HG02623 (cell line): ENCODE measurements around the gene SIGMAR1.
A peak's percentile ranks its signal among the peaks of the same experiment; 100 is the strongest.

Source experiments
- ATAC-seq: cut with Tn5 transposase; IDR thresholded peaks from one replicate; pipeline ENCODE4 v1.9.1; 2021; ENCODE audit warnings: moderate library complexity; ENCODE audit not compliant: unreplicated experiment

Gene SIGMAR1

GRCh38 chr9:34637356-34638137 is at the start of gene SIGMAR1:
Gene SIGMAR1 (minus strand): TSS chr9:34637787. CDS start chr9:34637697, 90 bp downstream.
- peak; percentile 86 for ATAC-seq

GRCh38 chr9:34686732-34687131 is 49.1 kb upstream of the SIGMAR1 start:
- no peak for ATAC-seq

DNA sequence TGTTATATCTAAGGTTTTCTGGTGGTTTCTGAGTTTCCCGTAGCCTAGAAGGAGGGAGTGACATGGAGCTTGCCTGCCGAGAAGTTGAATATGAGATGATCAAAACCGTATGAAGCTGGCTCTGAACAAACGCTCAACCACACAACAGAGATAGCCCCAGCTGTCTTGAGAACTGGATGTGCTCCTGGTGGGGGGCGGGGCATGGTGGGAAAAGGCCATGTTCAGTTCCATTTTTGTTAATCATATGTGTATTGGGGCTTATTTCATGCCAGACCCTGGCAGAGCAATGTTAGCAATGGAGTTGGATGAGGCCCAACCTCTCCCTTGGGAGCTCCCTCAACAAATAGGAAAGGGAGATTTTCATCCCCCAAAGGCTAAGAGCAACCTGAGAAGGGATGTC is 48.6 kb upstream of the SIGMAR1 start:
- ATAC-seq: no peak

DNA sequence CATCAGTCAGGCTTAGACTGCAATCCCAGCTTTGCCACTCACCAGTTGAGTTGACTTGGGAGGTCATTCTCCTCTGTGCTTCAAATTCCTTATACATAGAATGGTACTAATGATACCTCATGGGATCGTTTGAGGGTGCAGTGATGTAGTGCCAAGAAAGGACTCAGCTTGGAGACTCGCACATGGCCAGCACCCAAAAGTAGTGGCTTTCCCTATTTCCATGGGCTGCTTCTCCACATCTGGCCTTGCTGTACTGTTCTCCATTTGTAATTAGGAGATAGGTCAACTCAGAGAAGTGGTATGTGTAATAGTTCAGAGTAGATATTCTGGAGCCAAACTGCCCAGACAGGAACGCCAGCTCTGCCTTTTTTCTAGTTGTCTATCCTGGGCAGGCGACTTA is 48.0 kb upstream of the SIGMAR1 start:
- no peak for ATAC-seq

- no peak for ATAC-seq
These were observed 47.2 kb upstream of the SIGMAR1 start for GRCh38 chr9:34684816-34685215.

GRCh38 chr9:34684145-34684544 is 46.6 kb upstream of the SIGMAR1 start:
- ATAC-seq: no peak

- ATAC-seq: no peak
These were observed 38.3 kb upstream of the SIGMAR1 start for GRCh38 chr9:34675869-34676268.

DNA sequence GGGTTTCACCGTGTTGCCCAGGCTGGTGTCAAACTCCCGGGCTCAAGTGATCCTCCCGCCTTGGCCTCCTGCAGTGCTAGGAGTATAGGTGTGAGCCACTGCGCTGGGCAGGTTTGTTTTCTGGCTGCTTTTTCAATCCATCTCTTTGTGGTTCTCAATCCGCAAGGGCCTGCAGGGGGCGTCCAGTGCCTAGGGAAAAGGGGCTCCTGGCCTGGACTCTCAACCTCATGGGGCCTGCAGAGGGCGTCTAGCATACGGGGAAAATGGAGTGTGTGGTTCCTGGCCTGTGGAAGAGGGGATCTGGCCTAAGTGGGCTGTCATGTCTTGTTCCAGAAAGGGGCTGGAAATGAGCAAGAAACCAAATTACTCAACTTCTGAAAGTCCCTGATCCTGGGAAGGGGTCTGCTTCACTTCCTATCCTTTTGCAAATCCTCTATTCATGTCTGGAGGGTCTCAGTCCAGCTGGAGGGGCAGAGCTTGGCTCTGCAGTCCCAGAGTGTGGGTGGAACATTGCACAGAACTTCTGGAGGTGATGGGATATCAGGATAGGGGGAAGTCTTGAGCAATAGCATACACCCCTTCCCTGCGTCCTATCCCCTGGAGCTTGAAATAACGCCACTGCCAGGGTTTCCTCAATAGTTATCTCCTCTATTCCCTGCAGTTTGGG is 37.6 kb upstream of the SIGMAR1 start:
- no peak for ATAC-seq

GRCh38 chr9:34674440-34674839 is 36.9 kb upstream of the SIGMAR1 start:
- no peak for ATAC-seq

DNA sequence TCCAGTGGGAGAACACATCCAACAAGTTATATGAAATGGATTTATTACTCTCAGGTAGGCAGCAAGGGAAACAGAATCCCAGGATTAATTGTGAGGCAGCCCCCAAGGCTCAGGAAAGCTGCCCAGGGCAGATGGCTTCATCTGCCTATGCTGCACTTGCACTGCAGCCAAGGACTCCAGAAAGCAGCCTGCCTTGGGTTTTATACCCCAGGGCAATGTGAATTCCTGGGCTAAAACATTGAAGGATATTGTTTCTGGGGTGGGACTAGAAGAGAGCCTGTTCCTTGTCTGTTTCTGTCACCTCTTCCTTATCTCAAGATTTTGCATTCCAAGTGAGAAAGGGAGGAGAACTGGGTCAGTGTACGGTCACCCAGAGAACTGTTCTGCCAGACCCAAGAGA is 33.7 kb upstream of the SIGMAR1 start:
- ATAC-seq: no peak

DNA sequence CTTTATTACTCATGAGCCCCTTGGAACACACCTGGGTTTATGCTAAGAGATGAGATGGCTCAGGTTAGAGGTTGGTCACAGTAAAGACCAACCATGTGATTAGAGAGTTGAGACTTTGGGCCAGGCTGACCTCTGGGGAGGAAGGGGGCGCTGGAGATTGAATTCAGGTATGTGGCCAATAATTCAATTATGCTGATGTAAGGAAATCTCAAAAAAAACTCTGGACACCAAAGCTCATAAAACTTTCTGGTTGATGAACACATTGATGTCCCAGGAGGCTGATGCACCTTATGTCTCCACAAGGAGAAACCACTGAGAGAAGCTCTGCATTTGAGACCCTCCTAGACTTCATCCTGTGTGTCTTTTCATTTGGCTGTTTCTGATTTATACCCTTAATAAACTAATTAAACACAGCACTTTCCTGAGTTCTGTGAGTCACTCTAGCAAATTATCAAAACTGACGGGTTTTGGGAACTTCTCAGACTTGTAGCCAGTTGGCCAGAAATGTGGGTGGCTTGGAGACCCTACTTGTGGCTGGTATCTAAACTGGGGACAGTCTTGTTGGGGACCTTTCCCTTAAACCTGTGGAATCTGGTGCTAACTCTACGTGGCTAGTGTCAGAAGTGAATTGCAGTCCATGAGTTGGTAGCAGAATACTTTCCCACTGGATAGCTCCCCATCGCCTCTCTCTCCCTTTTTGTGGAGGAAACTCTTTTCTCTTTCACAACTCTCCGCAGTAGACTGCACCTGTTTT is 32.4 kb upstream of the SIGMAR1 start:
- no peak for ATAC-seq

DNA sequence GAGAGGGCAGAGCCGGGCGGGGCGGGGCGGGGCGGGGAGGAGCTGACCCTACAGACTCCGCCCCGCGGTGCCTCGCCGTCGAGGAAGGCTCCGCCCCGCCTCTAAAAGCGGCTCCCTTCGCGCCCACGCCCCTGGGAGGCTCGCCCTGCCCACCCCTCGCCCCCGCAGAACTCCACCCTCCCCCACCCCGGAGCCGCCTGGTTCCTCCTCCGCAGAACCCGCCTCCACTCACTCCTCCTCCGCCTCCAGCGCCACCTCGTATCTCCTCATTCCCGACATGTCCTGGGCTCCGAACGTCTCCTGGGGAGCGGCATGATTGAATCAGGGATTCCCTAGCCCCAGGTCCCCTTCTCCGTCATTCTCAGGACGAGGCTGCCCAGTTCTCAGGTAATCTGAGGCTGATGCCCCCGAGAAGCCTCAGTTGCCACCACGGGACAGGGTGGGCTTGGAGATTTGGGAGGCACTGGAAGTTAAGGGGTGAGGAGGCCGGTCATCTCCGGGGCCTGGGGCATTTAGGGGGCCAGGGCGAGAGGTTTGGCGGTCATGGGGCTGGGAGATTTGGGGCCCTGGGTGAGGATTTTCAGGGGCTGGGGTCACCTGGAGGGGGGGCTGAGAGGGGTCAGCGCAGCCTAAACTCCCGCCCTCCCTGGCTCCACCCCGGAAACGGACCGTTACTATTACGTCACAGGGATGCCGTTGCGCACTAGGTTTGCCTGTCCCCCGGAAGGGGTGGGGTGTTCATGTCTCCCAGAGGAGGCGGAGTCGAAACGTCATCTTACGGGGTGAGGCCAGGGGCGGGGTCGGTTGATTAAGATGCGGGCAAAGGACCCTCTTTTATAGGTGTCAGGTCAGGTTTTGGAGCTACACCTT is 28.0 kb upstream of the SIGMAR1 start:
- peak; percentile 67 for ATAC-seq

GRCh38 chr9:34665067-34665380 is 27.4 kb upstream of the SIGMAR1 start:
- peak; percentile 26 for ATAC-seq

GRCh38 chr9:34664281-34665066 is 26.9 kb upstream of the SIGMAR1 start:
- peak; percentile 37 for ATAC-seq

DNA sequence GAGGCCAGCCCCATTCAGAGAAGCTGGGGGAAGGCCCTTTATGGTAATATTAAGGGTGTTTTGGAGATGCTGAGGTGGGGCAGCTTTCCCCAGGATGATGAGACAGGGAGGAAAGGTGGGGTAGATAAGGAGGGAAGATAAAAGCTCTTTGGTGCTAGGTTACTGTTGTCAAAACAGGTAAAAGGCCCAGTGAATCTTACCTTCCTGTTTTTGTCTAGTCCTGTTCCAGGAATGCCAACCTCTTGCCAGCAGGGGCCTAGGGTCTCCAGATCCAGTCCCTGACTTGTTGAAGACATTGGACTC is 25.7 kb upstream of the SIGMAR1 start:
- no peak for ATAC-seq

DNA sequence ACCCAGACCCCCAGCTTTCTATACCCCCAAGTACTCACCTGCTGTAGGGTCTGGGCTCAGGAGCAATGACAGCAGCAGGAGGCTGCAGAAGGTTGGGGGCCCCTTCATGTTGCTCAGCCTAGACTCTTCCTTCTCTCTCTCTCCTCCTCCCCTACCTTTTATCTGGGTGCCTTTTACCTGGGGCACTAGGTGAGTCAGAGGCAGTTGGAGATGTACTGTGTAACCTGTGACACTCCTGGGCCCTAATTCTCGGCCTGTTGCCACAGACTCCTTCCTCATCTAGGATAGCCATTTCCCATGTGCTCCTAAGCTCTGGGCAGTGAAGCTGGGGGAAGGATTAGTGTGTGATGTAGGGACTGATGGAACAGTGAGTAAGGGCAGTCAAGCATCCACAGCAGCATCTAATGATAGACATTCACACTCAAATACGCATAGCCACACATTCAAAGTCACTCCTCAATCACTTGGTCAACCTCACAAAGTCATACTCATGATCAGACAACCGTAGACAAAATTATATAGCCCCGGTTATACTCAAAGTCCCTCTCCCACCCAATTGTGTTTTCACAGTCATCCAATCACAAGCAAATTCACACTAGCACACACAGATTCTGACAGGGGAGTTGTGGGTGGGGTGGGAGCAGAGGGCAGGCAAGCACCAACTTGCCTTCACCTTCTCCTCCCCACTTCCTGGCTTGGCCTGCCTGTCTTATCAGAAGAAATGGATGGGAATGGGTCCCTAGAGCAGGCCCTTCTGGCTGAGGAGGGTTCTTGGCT is 25.1 kb upstream of the SIGMAR1 start, which contains the start of gene CCL27:
CCL27 (minus strand) TSS at position 132 of the 777 bp plus-strand sequence; CDS start at position 108, 24 bp downstream.
- ATAC-seq: no peak

DNA sequence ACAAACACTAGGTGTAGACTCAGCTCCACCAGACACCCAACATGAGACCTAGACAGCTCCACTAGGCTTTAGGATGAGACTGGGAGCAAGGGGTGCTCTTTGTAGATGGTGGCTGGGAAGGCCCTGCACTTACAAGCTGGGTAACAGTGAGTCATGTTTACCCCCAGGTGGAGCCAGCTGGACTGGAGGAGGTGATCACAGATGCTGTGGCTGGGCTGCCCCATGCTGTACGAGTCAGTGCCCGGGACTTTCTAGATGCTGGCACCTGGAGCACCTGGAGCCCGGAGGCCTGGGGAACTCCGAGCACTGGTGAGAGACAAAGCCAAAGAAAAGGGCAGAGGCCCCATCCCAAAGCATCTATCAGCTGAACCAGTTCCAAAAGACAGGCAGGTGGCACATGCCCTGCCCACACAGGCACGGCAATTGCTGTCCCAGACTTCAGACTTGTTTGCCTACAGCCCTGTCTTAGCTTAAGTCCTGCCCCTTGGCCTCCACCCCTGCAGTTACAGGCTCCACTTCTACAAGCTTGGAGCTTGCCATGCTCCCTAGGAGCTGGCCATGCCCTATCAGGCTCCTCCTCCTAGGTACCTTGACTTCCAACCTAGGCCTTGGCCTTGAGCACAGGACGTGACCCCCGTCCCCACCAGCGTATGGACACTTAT is 22.1 kb upstream of the SIGMAR1 start:
- no peak for ATAC-seq

- ATAC-seq: no peak
These were observed 20.9 kb upstream of the SIGMAR1 start for GRCh38 chr9:34658461-34658860.

DNA sequence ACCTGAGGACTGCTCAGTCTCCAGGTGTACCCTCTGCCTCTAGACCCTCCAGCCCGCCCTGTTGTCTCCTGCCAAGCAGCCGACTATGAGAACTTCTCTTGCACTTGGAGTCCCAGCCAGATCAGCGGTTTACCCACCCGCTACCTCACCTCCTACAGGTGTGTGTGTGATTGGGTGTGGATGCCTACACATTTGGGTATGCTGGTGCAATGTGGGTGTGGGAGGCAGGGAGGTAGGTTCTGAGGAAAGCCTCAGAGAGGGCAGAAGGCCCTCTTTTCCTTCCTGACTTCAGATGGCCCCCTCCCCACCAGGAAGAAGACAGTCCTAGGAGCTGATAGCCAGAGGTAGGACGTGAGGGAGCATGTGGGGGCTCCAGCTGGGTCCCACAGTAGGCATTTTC is 19.4 kb upstream of the SIGMAR1 start:
- no peak for ATAC-seq
